Epithelial cell of esophagus (primary cell): ENCODE measurements around the gene ASB5.
"Not testable (repeated sequence)": the region's sequence is repeated elsewhere in the genome, so short reads cannot be mapped to it uniquely, and the experiment has no call there.

ENCODE experiments used
- DNase-seq: peaks from one replicate; pipeline ENCODE4 v3.0.0; 2010; ENCODE audit warnings: low read depth
- H3K4me3 ChIP-seq: 2 replicates; pipeline ENCODE4 v1.5.1; 2011; ENCODE audit warnings: mild to moderate bottlenecking, low read length, control low read depth
- CTCF ChIP-seq: IDR thresholded peaks from 2 replicates; pipeline ENCODE4 v1.5.1; 2011; ENCODE audit warnings: low read depth, mild to moderate bottlenecking, low read length, control low read depth, inconsistent platforms; ENCODE audit not compliant: insufficient read depth; ENCODE audit errors: missing control alignments

The ASB5 gene

GRCh38 chr4:176286728-176287127, 17.7 kb upstream of the ASB5 start:
- TF ChIP-seq CTCF = no peak

GRCh38 chr4:176279560-176279959, 10.5 kb upstream of the ASB5 start:
- not testable (repeated sequence) for H3K4me3 ChIP-seq, DNase-seq

More at GRCh38 chr4:176286728-176287127, 17.7 kb upstream of the ASB5 start:
- DNase-seq = no peak
- no peak overlapping the region for H3K4me3 ChIP-seq

GRCh38 chr4:176277162-176277904, 8.3 kb upstream of the ASB5 start:
- peak; percentile 70 for DNase-seq
- no peak overlapping the region for H3K4me3 ChIP-seq
- peak; percentile 70 for TF ChIP-seq CTCF

GRCh38 chr4:176276710-176277109, 7.7 kb upstream of the ASB5 start:
- H3K4me3 ChIP-seq = no peak overlapping the region

GRCh38 chr4:176274441-176274840, 5.4 kb upstream of the ASB5 start:
- no peak for TF ChIP-seq CTCF
- peak; percentile 67 for DNase-seq
- H3K4me3 ChIP-seq = no peak overlapping the region

More at GRCh38 chr4:176276710-176277109, 7.7 kb upstream of the ASB5 start:
- DNase-seq = peak; percentile 29
- TF ChIP-seq CTCF = no peak

- no peak for DNase-seq
- H3K4me3 ChIP-seq = no peak overlapping the region
- no peak for TF ChIP-seq CTCF
Observed at GRCh38 chr4:176273736-176274135, 4.7 kb upstream of the ASB5 start.

GRCh38 chr4:176272799-176273198, 3.8 kb upstream of the ASB5 start:
- no peak overlapping the region for H3K4me3 ChIP-seq
- DNase-seq = no peak
- TF ChIP-seq CTCF = no peak
